Astrocyte (in vitro differentiated cells and primary cell): ENCODE data around the gene UAP1L1.

ENCODE experiments used
- EZH2 ChIP-seq: IDR thresholded peaks from 2 replicates; pipeline ENCODE4 v1.6.1; 2012; ENCODE audit warnings: mild to moderate bottlenecking, low read length, inconsistent platforms; ENCODE audit not compliant: insufficient read depth
- TF ChIP-seq, protein P1 (sequence below): IDR thresholded peaks from 2 replicates; pipeline ENCODE4 v1.5.1; 2011; ENCODE audit warnings: low read depth, mild to moderate bottlenecking, inconsistent platforms, low read length, moderate library complexity; ENCODE audit not compliant: insufficient read depth

DNA sequence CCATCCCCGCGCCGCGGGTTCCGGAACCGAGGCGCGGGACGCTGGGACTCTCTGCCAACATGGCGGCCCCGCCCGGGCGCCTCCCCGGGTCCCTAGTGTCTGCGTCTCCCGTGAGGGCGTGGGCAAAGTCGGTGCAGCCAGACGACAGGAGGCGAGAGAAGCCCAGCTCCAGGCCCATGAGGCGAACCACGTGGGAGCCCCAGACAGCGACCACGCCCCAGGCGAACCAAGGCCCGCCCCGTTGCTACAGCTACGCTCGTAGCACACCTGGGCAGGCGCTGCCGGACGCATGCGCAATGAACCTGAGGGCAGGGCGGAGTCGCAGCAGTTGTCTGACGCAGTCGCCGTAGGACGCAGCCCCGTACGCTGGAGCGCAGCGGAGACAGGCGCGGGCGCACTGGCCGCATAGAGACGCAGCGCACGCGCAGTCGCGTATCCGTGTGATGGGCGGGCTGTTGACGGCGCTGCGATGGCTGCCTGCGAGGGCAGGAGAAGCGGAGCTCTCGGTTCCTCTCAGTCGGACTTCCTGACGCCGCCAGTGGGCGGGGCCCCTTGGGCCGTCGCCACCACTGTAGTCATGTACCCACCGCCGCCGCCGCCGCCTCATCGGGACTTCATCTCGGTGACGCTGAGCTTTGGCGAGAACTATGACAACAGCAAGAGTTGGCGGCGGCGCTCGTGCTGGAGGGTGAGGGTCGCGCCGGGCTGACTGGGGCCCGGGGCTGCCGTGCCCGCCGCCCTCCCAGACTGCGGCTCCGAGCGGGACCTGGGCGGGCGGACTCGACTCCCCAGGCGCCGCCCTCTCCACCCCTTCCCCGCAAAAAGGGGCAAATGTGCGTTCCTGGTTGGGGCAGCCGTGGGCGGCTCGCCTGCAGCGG lies 9.5 kb downstream of the UAP1L1 start, which contains the start of gene MAN1B1:
- no peak for TF ChIP-seq EZH2
- TF ChIP-seq, protein P1, sequence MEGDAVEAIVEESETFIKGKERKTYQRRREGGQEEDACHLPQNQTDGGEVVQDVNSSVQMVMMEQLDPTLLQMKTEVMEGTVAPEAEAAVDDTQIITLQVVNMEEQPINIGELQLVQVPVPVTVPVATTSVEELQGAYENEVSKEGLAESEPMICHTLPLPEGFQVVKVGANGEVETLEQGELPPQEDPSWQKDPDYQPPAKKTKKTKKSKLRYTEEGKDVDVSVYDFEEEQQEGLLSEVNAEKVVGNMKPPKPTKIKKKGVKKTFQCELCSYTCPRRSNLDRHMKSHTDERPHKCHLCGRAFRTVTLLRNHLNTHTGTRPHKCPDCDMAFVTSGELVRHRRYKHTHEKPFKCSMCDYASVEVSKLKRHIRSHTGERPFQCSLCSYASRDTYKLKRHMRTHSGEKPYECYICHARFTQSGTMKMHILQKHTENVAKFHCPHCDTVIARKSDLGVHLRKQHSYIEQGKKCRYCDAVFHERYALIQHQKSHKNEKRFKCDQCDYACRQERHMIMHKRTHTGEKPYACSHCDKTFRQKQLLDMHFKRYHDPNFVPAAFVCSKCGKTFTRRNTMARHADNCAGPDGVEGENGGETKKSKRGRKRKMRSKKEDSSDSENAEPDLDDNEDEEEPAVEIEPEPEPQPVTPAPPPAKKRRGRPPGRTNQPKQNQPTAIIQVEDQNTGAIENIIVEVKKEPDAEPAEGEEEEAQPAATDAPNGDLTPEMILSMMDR: no peak
